Osteoblast (primary cell): ENCODE results near the gene IQCC. TPM values are rescaled to one million over a fixed set of nuclear protein-coding genes. Genes with fewer than 3 reads are reported as not detected.

ENCODE experiments used
- DNase-seq: peaks from one replicate; pipeline ENCODE4 v3.0.0; 2011; ENCODE audit warnings: low spot score, mixed read lengths; ENCODE audit not compliant: insufficient read length; ENCODE audit errors: missing footprints
- H2AFZ ChIP-seq: 2 replicates; pipeline ENCODE4 v1.6.0; 2011; ENCODE audit warnings: mild to moderate bottlenecking, low read length
- H3K27ac ChIP-seq: 2 replicates; pipeline ENCODE4 v1.5.1; 2011; ENCODE audit warnings: mild to moderate bottlenecking, low read depth, low read length, moderate library complexity
- H3K27me3 ChIP-seq: 2 replicates; pipeline ENCODE4 v1.6.0; 2012; ENCODE audit warnings: mild to moderate bottlenecking, control low read depth, inconsistent platforms, low read length, moderate library complexity; ENCODE audit not compliant: insufficient read depth
- H3K36me3 ChIP-seq: 2 replicates; pipeline ENCODE4 v1.5.1; 2011; ENCODE audit warnings: mild to moderate bottlenecking, low read length, control low read depth, moderate library complexity; ENCODE audit not compliant: insufficient read depth
- H3K4me1 ChIP-seq: 2 replicates; pipeline ENCODE4 v1.5.1; 2011; ENCODE audit warnings: mild to moderate bottlenecking, low read length, control low read depth, moderate library complexity; ENCODE audit not compliant: insufficient read depth
- H3K4me2 ChIP-seq: 2 replicates; pipeline ENCODE4 v1.6.0; 2011; ENCODE audit warnings: mild to moderate bottlenecking, low read length; ENCODE audit not compliant: insufficient read depth
- H3K4me3 ChIP-seq: fragments of 200-600 bp; sonication (generic); 3 replicates; pipeline ENCODE4 v1.5.1; 2012; ENCODE audit warnings: mild to moderate bottlenecking, low read length, inconsistent platforms; ENCODE audit not compliant: insufficient read depth
- H3K79me2 ChIP-seq: 2 replicates; pipeline ENCODE4 v1.6.0; 2012; ENCODE audit warnings: mild to moderate bottlenecking, low read length, control low read depth, inconsistent platforms; ENCODE audit not compliant: insufficient read depth
- H3K9me3 ChIP-seq: 2 replicates; pipeline ENCODE4 v1.5.1; 2011; ENCODE audit warnings: low read depth, low read length, control low read depth
- H4K20me1 ChIP-seq: 2 replicates; pipeline ENCODE4 v1.6.0; 2012; ENCODE audit warnings: mild to moderate bottlenecking, low read length, control low read depth; ENCODE audit not compliant: insufficient read depth
- CTCF ChIP-seq: IDR thresholded peaks from 2 replicates; pipeline ENCODE4 v1.5.1; 2011; ENCODE audit warnings: mild to moderate bottlenecking, low read depth, low read length, moderate library complexity; ENCODE audit errors: extremely low read depth
- total RNA-seq: library from RNA; depleted of rRNA; stranded (reverse); fragments of >200 nt; gene quantifications from 2 replicates; pipeline ENCODE4 v1.2.3, GENCODE V29; 2012

IQCC gene
- total RNA-seq, 1 donor, result 1.8 TPM

- Histone ChIP-seq H3K36me3 (peaks cover 87% of the 10 kb centered on the region), H3K9me3 (no peaks in the 10 kb centered on the region), H2AFZ (no peak overlapping the region), H3K4me2 (no peak overlapping the region), H3K79me2 (peaks cover 76% of the 10 kb centered on the region), H3K27me3 (no peaks in the 10 kb centered on the region), H3K27ac (no peak overlapping the region), H4K20me1 (peaks cover 69% of the 10 kb centered on the region), H3K4me1 (no peaks in the 10 kb centered on the region), H3K4me3 (no peak overlapping the region)
- no peak for DNase-seq
- TF ChIP-seq CTCF, result no peak
Observed at GRCh38 chr1:32187850-32188249, 17.6 kb upstream of the IQCC start.

- Histone ChIP-seq H2AFZ (no peak overlapping the region), H4K20me1 (peaks cover 61% of the 10 kb centered on the region), H3K27me3 (no peaks in the 10 kb centered on the region), H3K36me3 (peaks cover 98% of the 10 kb centered on the region), H3K27ac (no peak overlapping the region), H3K4me1 (peaks cover 9% of the 10 kb centered on the region), H3K4me2 (no peak overlapping the region), H3K4me3 (no peak overlapping the region), H3K9me3 (no peaks in the 10 kb centered on the region), H3K79me2 (peaks cover 35% of the 10 kb centered on the region)
- no peak for TF ChIP-seq CTCF
- DNase-seq, result no peak
Observed at GRCh38 chr1:32192220-32192948, 13.1 kb upstream of the IQCC start.

GRCh38 chr1:32194984-32195383 lies 10.5 kb upstream of the IQCC start:
- Histone ChIP-seq H3K4me1 (peaks cover 17% of the 10 kb centered on the region), H3K4me2 (no peak overlapping the region), H3K27ac (no peak overlapping the region), H4K20me1 (peaks cover 45% of the 10 kb centered on the region), H3K27me3 (no peaks in the 10 kb centered on the region), H3K36me3 (peaks cover 89% of the 10 kb centered on the region), H2AFZ (no peak overlapping the region), H3K4me3 (no peak overlapping the region), H3K79me2 (peaks cover 14% of the 10 kb centered on the region), H3K9me3 (no peaks in the 10 kb centered on the region)
- TF ChIP-seq CTCF, result no peak
- no peak for DNase-seq

GRCh38 chr1:32195531-32195930 lies 9.9 kb upstream of the IQCC start:
- Histone ChIP-seq H3K27ac (no peak overlapping the region), H3K79me2 (peaks cover 11% of the 10 kb centered on the region), H3K4me3 (no peak overlapping the region), H3K4me1 (peaks cover 22% of the 10 kb centered on the region), H3K27me3 (no peaks in the 10 kb centered on the region), H3K36me3 (peaks cover 84% of the 10 kb centered on the region), H3K9me3 (no peaks in the 10 kb centered on the region), H4K20me1 (peaks cover 43% of the 10 kb centered on the region), H2AFZ (no peak overlapping the region), H3K4me2 (no peak overlapping the region)
- no peak for TF ChIP-seq CTCF
- no peak for DNase-seq
